Fibroblast of lung (primary cell): ENCODE data around the gene UNCX.

Experiments used
- EZH2 ChIP-seq: IDR thresholded peaks from 2 replicates; pipeline ENCODE4 v1.5.1; 2012; ENCODE audit warnings: low read length, control low read depth, mild to moderate bottlenecking; ENCODE audit errors: missing control alignments
- TF ChIP-seq, protein P1 (sequence below), 2 donors: IDR thresholded peaks in 1 of 2; conservative IDR thresholded peaks in 1 of 2; 1 replicate in 1 of 2; 2 replicates in 1 of 2; pipeline ENCODE4 v1.5.1; 2011 to 2012; ENCODE audit warnings: low read length in 2 of 2, control low read depth in 1 of 2, inconsistent platforms in 1 of 2, low read depth in 1 of 2, mild to moderate bottlenecking in 1 of 2

DNA sequence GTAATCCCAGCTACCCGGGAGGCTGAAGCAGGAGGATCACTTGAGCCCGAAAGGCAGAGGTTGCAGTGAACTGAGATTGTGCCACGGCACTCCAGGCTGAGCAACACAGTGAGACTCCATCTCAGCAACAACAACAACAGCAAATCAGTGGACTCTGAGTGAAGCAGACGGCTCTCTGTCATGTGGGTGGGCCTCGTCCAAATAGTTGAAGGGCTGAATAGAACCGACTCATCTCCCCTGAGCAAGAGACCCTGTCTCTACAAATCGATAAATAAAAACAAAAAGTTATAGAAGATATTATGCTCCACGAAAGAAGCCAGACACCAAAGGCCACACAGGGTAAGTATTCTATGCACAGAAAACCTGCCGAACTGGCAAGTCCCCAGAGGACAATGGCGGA, 45.9 kb downstream of the UNCX start:
- TF ChIP-seq, protein P1, sequence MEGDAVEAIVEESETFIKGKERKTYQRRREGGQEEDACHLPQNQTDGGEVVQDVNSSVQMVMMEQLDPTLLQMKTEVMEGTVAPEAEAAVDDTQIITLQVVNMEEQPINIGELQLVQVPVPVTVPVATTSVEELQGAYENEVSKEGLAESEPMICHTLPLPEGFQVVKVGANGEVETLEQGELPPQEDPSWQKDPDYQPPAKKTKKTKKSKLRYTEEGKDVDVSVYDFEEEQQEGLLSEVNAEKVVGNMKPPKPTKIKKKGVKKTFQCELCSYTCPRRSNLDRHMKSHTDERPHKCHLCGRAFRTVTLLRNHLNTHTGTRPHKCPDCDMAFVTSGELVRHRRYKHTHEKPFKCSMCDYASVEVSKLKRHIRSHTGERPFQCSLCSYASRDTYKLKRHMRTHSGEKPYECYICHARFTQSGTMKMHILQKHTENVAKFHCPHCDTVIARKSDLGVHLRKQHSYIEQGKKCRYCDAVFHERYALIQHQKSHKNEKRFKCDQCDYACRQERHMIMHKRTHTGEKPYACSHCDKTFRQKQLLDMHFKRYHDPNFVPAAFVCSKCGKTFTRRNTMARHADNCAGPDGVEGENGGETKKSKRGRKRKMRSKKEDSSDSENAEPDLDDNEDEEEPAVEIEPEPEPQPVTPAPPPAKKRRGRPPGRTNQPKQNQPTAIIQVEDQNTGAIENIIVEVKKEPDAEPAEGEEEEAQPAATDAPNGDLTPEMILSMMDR (conservative IDR thresholded peaks at IDR 0.05 in 1 of 2, IDR thresholded peaks at IDR 0.05 in 1 of 2; ENCODE audit: low read depth in 1 of 2, low read length in 2 of 2): no peak
- no peak for TF ChIP-seq EZH2
